ENCODE measurements around the gene TRPC6. TPM values are rescaled to one million over a fixed set of nuclear protein-coding genes. Genes with fewer than 3 reads are reported as not detected.

The TRPC6 gene
- 0.22 TPM for total RNA-seq
- long read RNA-seq, full-length matches to known transcripts, result 2 of 2 reads
- long read RNA-seq, partial matches to known transcripts, result 0 of 2 reads
- long read RNA-seq, other reads (novel, unspliced or antisense), result 0 of 2 reads

- DNase-seq, result peak; percentile 14
- Histone ChIP-seq H3K27me3 (ENCODE audit: low read depth) (peaks cover 58% of the 10 kb centered on the region), H3K27ac (replicated peaks) (peak within 1 kb of the TSS; percentile 56), H3K4me3 (peak within 1 kb of the TSS; percentile 68), H3K36me3 (no peaks in the 10 kb centered on the region), H3K9me3 (replicated peaks) (peaks cover 16% of the 10 kb centered on the region), H3K4me1 (peaks cover 12% of the 10 kb centered on the region)
- no peak for TF ChIP-seq CTCF (IDR thresholded peaks at IDR 0.05; ENCODE audit: borderline replicate concordance)
- intact Hi-C loops (cut with micrococcal nuclease), result no loop called here
Measured at GRCh38 chr11:101583251-101584128, at the start of gene TRPC6. TRPC6 (minus strand) TSS chr11:101584007; CDS start chr11:101583503, 504 bp downstream.

- no peak overlapping the region for H3K4me3 ChIP-seq
- H3K36me3 ChIP-seq, result no peaks in the 10 kb centered on the region
- H3K9me3 ChIP-seq (replicated peaks), result no peaks in the 10 kb centered on the region
- intact Hi-C loops (cut with micrococcal nuclease), result no loop called here
- H3K27ac ChIP-seq (replicated peaks), result no peak overlapping the region
- no peaks in the 10 kb centered on the region for H3K27me3 ChIP-seq (ENCODE audit: low read depth)
- no peaks in the 10 kb centered on the region for H3K4me1 ChIP-seq
- TF ChIP-seq CTCF (IDR thresholded peaks at IDR 0.05; ENCODE audit: borderline replicate concordance), result no peak
- DNase-seq, result no peak
Measured at GRCh38 chr11:101620026-101620425, 36.2 kb upstream of the TRPC6 start.

GRCh38 chr11:101618709-101619108, 34.9 kb upstream of the TRPC6 start:
- H3K36me3 ChIP-seq, result no peaks in the 10 kb centered on the region
- intact Hi-C loops (cut with micrococcal nuclease), result no loop called here
- H3K27ac ChIP-seq (replicated peaks), result no peak overlapping the region
- H3K4me1 ChIP-seq, result no peaks in the 10 kb centered on the region
- H3K9me3 ChIP-seq (replicated peaks), result no peaks in the 10 kb centered on the region
- no peak overlapping the region for H3K4me3 ChIP-seq
- DNase-seq, result no peak
- no peaks in the 10 kb centered on the region for H3K27me3 ChIP-seq (ENCODE audit: low read depth)
- TF ChIP-seq CTCF (IDR thresholded peaks at IDR 0.05; ENCODE audit: borderline replicate concordance), result no peak

- no peak for TF ChIP-seq CTCF (IDR thresholded peaks at IDR 0.05; ENCODE audit: borderline replicate concordance)
Measured at GRCh38 chr11:101617735-101618332, 34.0 kb upstream of the TRPC6 start.

GRCh38 chr11:101612481-101612880, 28.7 kb upstream of the TRPC6 start:
- no peaks in the 10 kb centered on the region for H3K27me3 ChIP-seq (ENCODE audit: low read depth)
- H3K4me1 ChIP-seq, result no peaks in the 10 kb centered on the region
- no peaks in the 10 kb centered on the region for H3K9me3 ChIP-seq (replicated peaks)
- intact Hi-C loops (cut with micrococcal nuclease), result no loop called here
- TF ChIP-seq CTCF (IDR thresholded peaks at IDR 0.05; ENCODE audit: borderline replicate concordance), result no peak
- H3K36me3 ChIP-seq, result no peaks in the 10 kb centered on the region
- no peak overlapping the region for H3K4me3 ChIP-seq
- no peak overlapping the region for H3K27ac ChIP-seq (replicated peaks)
- no peak for DNase-seq

More at GRCh38 chr11:101617735-101618332, 34.0 kb upstream of the TRPC6 start:
- Histone ChIP-seq H3K9me3 (replicated peaks) (no peaks in the 10 kb centered on the region), H3K36me3 (no peaks in the 10 kb centered on the region), H3K4me3 (no peak overlapping the region), H3K4me1 (no peaks in the 10 kb centered on the region), H3K27me3 (ENCODE audit: low read depth) (no peaks in the 10 kb centered on the region), H3K27ac (replicated peaks) (no peak overlapping the region)
- intact Hi-C loops (cut with micrococcal nuclease), result no loop called here
- no peak for DNase-seq
